ENCODE data around the gene PDGFB. TPM values are rescaled to one million over a fixed set of nuclear protein-coding genes. Genes with fewer than 3 reads are reported as not detected.

Gene PDGFB
- total and polyA plus RNA-seq, 9 of the 15 experiments (the other 6 are each of a cell fraction or from before 2014, with no cell fraction given), result 0.07 to 4.0 (median 0.48) TPM; not detected in 1

DNA sequence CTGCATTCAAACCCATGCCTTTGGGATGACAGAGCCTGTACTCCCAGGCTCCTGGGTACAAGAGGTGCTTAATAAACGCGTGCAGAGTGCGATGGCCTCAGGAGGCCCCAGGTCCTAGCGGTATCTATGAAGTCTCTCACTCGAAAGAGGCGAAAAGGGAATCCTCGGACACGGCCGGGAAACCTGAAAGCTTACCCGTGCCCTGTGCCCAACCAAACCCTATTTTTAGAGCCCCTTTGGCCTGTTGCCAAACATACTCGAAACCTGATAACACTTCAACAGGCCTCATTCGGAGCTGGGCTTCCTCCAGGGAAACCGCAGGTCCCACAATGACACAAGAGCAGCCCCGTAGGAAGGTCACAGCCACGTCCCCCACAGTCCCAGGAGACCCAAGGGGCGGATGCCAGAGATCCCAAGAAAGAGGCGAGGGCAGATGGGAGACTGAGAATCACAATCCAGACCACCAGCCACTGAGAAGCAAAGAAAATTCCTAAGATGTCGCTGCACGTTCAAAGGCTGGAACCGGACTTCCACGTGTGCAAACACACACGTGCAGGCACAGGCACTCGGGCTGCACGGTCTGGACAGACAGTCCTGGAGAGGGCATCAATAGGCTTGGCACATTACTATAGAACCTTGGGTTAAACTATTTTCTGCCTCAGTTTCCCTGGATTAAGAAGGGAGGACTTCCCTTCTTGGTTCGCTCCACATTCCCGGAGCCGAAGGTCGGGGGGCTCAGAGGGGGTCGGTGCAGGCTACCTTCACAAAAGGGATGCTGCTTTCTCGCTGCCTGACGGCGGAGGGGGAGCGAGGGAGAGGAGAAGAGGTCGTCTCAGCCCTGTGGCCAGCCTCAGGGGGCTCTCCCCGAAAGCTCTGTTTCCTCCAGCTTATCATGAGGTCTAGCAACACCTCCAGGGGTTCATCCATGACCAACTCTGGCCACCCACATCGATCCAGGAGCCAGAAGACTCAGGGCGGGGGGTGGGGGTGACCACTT lies 8.2 kb downstream of the PDGFB start (continued):
- TF ChIP-seq, protein P1, sequence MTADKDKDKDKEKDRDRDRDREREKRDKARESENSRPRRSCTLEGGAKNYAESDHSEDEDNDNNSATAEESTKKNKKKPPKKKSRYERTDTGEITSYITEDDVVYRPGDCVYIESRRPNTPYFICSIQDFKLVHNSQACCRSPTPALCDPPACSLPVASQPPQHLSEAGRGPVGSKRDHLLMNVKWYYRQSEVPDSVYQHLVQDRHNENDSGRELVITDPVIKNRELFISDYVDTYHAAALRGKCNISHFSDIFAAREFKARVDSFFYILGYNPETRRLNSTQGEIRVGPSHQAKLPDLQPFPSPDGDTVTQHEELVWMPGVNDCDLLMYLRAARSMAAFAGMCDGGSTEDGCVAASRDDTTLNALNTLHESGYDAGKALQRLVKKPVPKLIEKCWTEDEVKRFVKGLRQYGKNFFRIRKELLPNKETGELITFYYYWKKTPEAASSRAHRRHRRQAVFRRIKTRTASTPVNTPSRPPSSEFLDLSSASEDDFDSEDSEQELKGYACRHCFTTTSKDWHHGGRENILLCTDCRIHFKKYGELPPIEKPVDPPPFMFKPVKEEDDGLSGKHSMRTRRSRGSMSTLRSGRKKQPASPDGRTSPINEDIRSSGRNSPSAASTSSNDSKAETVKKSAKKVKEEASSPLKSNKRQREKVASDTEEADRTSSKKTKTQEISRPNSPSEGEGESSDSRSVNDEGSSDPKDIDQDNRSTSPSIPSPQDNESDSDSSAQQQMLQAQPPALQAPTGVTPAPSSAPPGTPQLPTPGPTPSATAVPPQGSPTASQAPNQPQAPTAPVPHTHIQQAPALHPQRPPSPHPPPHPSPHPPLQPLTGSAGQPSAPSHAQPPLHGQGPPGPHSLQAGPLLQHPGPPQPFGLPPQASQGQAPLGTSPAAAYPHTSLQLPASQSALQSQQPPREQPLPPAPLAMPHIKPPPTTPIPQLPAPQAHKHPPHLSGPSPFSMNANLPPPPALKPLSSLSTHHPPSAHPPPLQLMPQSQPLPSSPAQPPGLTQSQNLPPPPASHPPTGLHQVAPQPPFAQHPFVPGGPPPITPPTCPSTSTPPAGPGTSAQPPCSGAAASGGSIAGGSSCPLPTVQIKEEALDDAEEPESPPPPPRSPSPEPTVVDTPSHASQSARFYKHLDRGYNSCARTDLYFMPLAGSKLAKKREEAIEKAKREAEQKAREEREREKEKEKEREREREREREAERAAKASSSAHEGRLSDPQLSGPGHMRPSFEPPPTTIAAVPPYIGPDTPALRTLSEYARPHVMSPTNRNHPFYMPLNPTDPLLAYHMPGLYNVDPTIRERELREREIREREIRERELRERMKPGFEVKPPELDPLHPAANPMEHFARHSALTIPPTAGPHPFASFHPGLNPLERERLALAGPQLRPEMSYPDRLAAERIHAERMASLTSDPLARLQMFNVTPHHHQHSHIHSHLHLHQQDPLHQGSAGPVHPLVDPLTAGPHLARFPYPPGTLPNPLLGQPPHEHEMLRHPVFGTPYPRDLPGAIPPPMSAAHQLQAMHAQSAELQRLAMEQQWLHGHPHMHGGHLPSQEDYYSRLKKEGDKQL (CRISPR knock-in tag; IDR thresholded peaks at IDR 0.05; ENCODE audit: borderline replicate concordance), result no peak
- peak; percentile 25; the same call in 1 of the 2 replicates for TF ChIP-seq NFE2 (IDR thresholded peaks at IDR 0.05; ENCODE audit: low read depth)
- TF ChIP-seq SMARCE1 (IDR thresholded peaks at IDR 0.05), result peak; percentile 55; the same call in 1 of the 2 replicates
- TF ChIP-seq, protein P2, sequence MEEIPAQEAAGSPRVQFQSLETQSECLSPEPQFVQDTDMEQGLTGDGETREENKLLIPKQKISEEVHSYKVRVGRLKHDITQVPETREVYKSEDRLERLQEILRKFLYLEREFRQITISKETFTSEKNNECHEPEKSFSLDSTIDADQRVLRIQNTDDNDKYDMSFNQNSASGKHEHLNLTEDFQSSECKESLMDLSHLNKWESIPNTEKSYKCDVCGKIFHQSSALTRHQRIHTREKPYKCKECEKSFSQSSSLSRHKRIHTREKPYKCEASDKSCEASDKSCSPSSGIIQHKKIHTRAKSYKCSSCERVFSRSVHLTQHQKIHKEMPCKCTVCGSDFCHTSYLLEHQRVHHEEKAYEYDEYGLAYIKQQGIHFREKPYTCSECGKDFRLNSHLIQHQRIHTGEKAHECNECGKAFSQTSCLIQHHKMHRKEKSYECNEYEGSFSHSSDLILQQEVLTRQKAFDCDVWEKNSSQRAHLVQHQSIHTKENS (CRISPR knock-in tag; IDR thresholded peaks at IDR 0.05), result no peak
- TF ChIP-seq MAZ (CRISPR knock-in tag; conservative IDR thresholded peaks at IDR 0.05 in 1 of 2, IDR thresholded peaks at IDR 0.05 in 1 of 2), result no peak
- TF ChIP-seq TCF3 (CRISPR knock-in tag; IDR thresholded peaks at IDR 0.05), result peak; percentile 72
- 0 out of 2 replicates have a peak, but pooled peaks have one; percentile 5 for TF ChIP-seq EP300 (IDR thresholded peaks at IDR 0.05; ENCODE audit: low read length)
- TF ChIP-seq SIN3A (IDR thresholded peaks at IDR 0.05; ENCODE audit: borderline replicate concordance in 2 of 2, control insufficient read depth in 1 of 2, low read depth in 2 of 2, low read length in 2 of 2), result peak in 1 of 2 experiments; percentile 26; a peak in 1 of 4 replicates
- TF ChIP-seq JUND (IDR thresholded peaks at IDR 0.05; ENCODE audit: borderline replicate concordance, low read depth, low read length), result 0 out of 2 replicates have a peak, but pooled peaks have one; percentile 12
- TF ChIP-seq JUND (tag; IDR thresholded peaks at IDR 0.05; ENCODE audit: borderline replicate concordance, low read depth, low read length), result no peak
- TF ChIP-seq HDAC1 (IDR thresholded peaks at IDR 0.05), result no peak
- peak; percentile 66 for TF ChIP-seq NFIX (CRISPR knock-in tag; IDR thresholded peaks at IDR 0.05; ENCODE audit: low read depth)
- no peak for TF ChIP-seq ID3 (CRISPR knock-in tag; IDR thresholded peaks at IDR 0.05)
- peak; percentile 44; the same call in 1 of the 2 replicates for TF ChIP-seq ID3 (tag; IDR thresholded peaks at IDR 0.05)
- no peak for TF ChIP-seq XRCC5 (IDR thresholded peaks at IDR 0.05; ENCODE audit: low read depth, low read length)
- TF ChIP-seq MLLT1 (IDR thresholded peaks at IDR 0.05), result peak in 1 of 2 experiments; percentile 78; a peak in 2 of 4 replicates
- peak; percentile 56 for TF ChIP-seq ARID1B (IDR thresholded peaks at IDR 0.05)

Data from K562 (cell line).